Tibial artery (tissue), 4 donors: ENCODE measurements around the gene SHC2.

ENCODE experiments used
- DNase-seq, 2 donors: peaks; one replicate each; pipeline ENCODE4 v3.0.0-alpha.2; 2019
- H3K27ac ChIP-seq, 2 donors: fragments of 200-600 bp; sonication (generic) in 1 of 2; 1 replicate in 1 of 2; 2 replicates in 1 of 2; pipeline ENCODE4 v1.5.1; 2018 to 2019; ENCODE audit warnings: mild to moderate bottlenecking in 1 of 2
- H3K27me3 ChIP-seq, 2 donors: fragments of 200-600 bp; sonication (generic) in 1 of 2; one replicate each; pipeline versions ENCODE4 v1.5.1 to v1.6.0; 2016 to 2019
- H3K36me3 ChIP-seq, 3 donors: fragments of 200-600 bp; sonication (generic) in 2 of 3; one replicate each; pipeline ENCODE4 v1.5.1; 2016 to 2019; ENCODE audit warnings: mild to moderate bottlenecking in 2 of 3
- H3K4me1 ChIP-seq, 4 donors: fragments of 200-600 bp; sonication (generic) in 2 of 4; 1 replicate in 3 of 4; 2 replicates in 1 of 4; pipeline ENCODE4 v1.5.1; 2016 to 2019
- H3K4me3 ChIP-seq, 2 donors: fragments of 200-600 bp; sonication (generic) in 1 of 2; 1 replicate in 1 of 2; 2 replicates in 1 of 2; pipeline ENCODE4 v1.5.1; 2018 to 2019; ENCODE audit warnings: mild to moderate bottlenecking in 2 of 2
- H3K9me3 ChIP-seq, 3 donors: fragments of 200-600 bp; sonication (generic) in 1 of 3; one replicate each; pipeline ENCODE4 v1.5.1; 2016 to 2019
- intact Hi-C: fragments of 100-400 bp; cut with DNase I; formaldehyde crosslinking; loops from one replicate; pipeline ENCODE4 v1.15.0; 2023; ENCODE audit warnings: low total_unique reads
- TF ChIP-seq, protein P1 (sequence below), 2 experiments: fragments of 200-600 bp in 1 of 2; fragments of 450-650 bp in 1 of 2; IDR thresholded peaks; one replicate each; pipeline ENCODE4 v1.5.1; 2017 to 2019; ENCODE audit warnings: antibody characterized with exemption in 2 of 2, mild to moderate bottlenecking in 1 of 2, moderate library complexity in 1 of 2

The SHC2 gene

DNA sequence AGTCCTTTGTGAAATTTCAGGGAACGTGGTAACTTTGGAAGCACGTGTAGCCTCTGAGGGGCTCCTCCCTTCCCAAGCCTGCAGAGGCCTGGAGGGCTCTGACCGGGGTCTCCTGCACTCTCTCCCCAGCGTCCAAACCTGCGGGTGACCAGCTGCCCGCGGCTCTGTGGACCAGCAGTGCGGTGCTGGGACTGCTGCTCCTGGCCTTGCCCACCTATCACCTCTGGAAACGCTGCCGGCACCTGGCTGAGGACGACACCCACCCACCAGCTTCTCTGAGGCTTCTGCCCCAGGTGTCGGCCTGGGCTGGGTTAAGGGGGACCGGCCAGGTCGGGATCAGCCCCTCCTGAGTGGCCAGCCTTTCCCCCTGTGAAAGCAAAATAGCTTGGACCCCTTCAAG, 43.8 kb upstream of the SHC2 start:
- no peak for DNase-seq
- peaks cover 0 to 20% (median 13%) of the 10 kb centered on the region in 4 donors for H3K4me1 ChIP-seq
- intact Hi-C loops: no loop called here
- no peak overlapping the region for H3K27ac ChIP-seq
- H3K27me3 ChIP-seq: peaks cover 0 to 5% of the 10 kb centered on the region in 2 donors
- H3K36me3 ChIP-seq: peaks cover 0 to 5% (median 0%) of the 10 kb centered on the region in 3 donors
- H3K4me3 ChIP-seq: no peak overlapping the region
- TF ChIP-seq, protein P1, sequence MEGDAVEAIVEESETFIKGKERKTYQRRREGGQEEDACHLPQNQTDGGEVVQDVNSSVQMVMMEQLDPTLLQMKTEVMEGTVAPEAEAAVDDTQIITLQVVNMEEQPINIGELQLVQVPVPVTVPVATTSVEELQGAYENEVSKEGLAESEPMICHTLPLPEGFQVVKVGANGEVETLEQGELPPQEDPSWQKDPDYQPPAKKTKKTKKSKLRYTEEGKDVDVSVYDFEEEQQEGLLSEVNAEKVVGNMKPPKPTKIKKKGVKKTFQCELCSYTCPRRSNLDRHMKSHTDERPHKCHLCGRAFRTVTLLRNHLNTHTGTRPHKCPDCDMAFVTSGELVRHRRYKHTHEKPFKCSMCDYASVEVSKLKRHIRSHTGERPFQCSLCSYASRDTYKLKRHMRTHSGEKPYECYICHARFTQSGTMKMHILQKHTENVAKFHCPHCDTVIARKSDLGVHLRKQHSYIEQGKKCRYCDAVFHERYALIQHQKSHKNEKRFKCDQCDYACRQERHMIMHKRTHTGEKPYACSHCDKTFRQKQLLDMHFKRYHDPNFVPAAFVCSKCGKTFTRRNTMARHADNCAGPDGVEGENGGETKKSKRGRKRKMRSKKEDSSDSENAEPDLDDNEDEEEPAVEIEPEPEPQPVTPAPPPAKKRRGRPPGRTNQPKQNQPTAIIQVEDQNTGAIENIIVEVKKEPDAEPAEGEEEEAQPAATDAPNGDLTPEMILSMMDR (IDR thresholded peaks at IDR 0.05): no peak
- no peaks in the 10 kb centered on the region for H3K9me3 ChIP-seq

- no peak overlapping the region for H3K4me3 ChIP-seq
- H3K27ac ChIP-seq: no peak overlapping the region
- peaks cover 0 to 20% (median 14%) of the 10 kb centered on the region in 4 donors for H3K4me1 ChIP-seq
- no peaks in the 10 kb centered on the region for H3K36me3 ChIP-seq
- intact Hi-C loops: no loop called here
- TF ChIP-seq, protein P1 (IDR thresholded peaks at IDR 0.05): no peak
- H3K9me3 ChIP-seq: no peaks in the 10 kb centered on the region
- H3K27me3 ChIP-seq: peaks cover 6 to 31% of the 10 kb centered on the region in 2 donors
- no peak for DNase-seq
Observed at GRCh38 chr19:501646-502045, 40.8 kb upstream of the SHC2 start.

- TF ChIP-seq, protein P1 (IDR thresholded peaks at IDR 0.05): no peak
- Histone ChIP-seq H3K36me3 (no peaks in the 10 kb centered on the region), H3K9me3 (no peaks in the 10 kb centered on the region), H3K4me3 (no peak overlapping the region), H3K27me3 (peaks cover 13 to 51% of the 10 kb centered on the region in 2 donors), H3K4me1 (peaks cover 0 to 20% (median 15%) of the 10 kb centered on the region in 4 donors), H3K27ac (no peak overlapping the region)
- no peak for DNase-seq
- intact Hi-C loops: no loop called here
Observed at GRCh38 chr19:498977-499623, 38.3 kb upstream of the SHC2 start.

DNA sequence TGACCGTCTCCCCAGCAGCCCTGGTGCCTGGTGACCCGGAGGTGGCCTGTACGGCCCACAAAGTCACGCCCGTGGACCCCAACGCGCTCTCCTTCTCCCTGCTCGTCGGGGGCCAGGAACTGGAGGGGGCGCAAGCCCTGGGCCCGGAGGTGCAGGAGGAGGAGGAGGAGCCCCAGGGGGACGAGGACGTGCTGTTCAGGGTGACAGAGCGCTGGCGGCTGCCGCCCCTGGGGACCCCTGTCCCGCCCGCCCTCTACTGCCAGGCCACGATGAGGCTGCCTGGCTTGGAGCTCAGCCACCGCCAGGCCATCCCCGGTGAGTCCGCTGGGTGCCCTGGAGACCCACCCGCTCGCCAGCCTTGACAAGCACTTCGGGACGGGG, 37.7 kb upstream of the SHC2 start:
- Histone ChIP-seq H3K27ac (no peak overlapping the region), H3K4me1 (peaks cover 0 to 20% (median 15%) of the 10 kb centered on the region in 4 donors), H3K36me3 (no peaks in the 10 kb centered on the region), H3K27me3 (peaks cover 13 to 52% of the 10 kb centered on the region in 2 donors), H3K9me3 (no peaks in the 10 kb centered on the region), H3K4me3 (no peak overlapping the region)
- intact Hi-C loops: no loop called here
- TF ChIP-seq, protein P1 (IDR thresholded peaks at IDR 0.05): no peak
- no peak for DNase-seq

GRCh38 chr19:497869-498510, 37.2 kb upstream of the SHC2 start:
- peaks cover 0 to 20% (median 15%) of the 10 kb centered on the region in 4 donors for H3K4me1 ChIP-seq
- H3K36me3 ChIP-seq: no peaks in the 10 kb centered on the region
- intact Hi-C loops: no loop called here
- H3K27ac ChIP-seq: no peak overlapping the region
- H3K9me3 ChIP-seq: no peaks in the 10 kb centered on the region
- TF ChIP-seq, protein P1 (IDR thresholded peaks at IDR 0.05): no peak
- H3K4me3 ChIP-seq: no peak overlapping the region
- peaks cover 13 to 52% of the 10 kb centered on the region in 2 donors for H3K27me3 ChIP-seq
- no peak for DNase-seq
